ENCODE results near the gene MYL1.

Gene MYL1

GRCh38 chr2:210337159-210337558 lies 22.2 kb upstream of the MYL1 start:
- Histone ChIP-seq H3K4me1 (no peaks in the 10 kb centered on the region), H3K27ac (no peak overlapping the region), H3K4me3 (no peak overlapping the region), H3K36me3 (no peaks in the 10 kb centered on the region), H3K27me3 (no peaks in the 10 kb centered on the region), H3K9me3 (no peaks in the 10 kb centered on the region)
- intact Hi-C loops (cut with DNase I; ENCODE audit: low total_unique reads) = no loop called here
- DNase-seq = no peak
- no peak for TF ChIP-seq CTCF (IDR thresholded peaks at IDR 0.05)

GRCh38 chr2:210324906-210325305 lies 9.9 kb upstream of the MYL1 start:
- no peak for TF ChIP-seq CTCF (IDR thresholded peaks at IDR 0.05)
- H3K27me3 ChIP-seq = no peaks in the 10 kb centered on the region
- H3K4me3 ChIP-seq = no peak overlapping the region
- H3K27ac ChIP-seq = no peak overlapping the region
- DNase-seq = no peak
- no peaks in the 10 kb centered on the region for H3K9me3 ChIP-seq
- intact Hi-C loops (cut with DNase I; ENCODE audit: low total_unique reads) = no loop called here
- no peaks in the 10 kb centered on the region for H3K4me1 ChIP-seq
- no peaks in the 10 kb centered on the region for H3K36me3 ChIP-seq

- Histone ChIP-seq H3K36me3 (no peaks in the 10 kb centered on the region), H3K9me3 (no peaks in the 10 kb centered on the region), H3K27ac (no peak overlapping the region), H3K4me1 (no peaks in the 10 kb centered on the region), H3K27me3 (no peaks in the 10 kb centered on the region), H3K4me3 (no peak overlapping the region)
- no peak for DNase-seq
- intact Hi-C loops (cut with DNase I; ENCODE audit: low total_unique reads) = no loop called here
- TF ChIP-seq CTCF (IDR thresholded peaks at IDR 0.05) = no peak
These were observed 9.5 kb upstream of the MYL1 start for GRCh38 chr2:210324458-210324857.

- H3K27ac ChIP-seq = no peak overlapping the region
- no peak for TF ChIP-seq CTCF (IDR thresholded peaks at IDR 0.05)
- no peak for DNase-seq
- H3K4me1 ChIP-seq = no peaks in the 10 kb centered on the region
- H3K9me3 ChIP-seq = no peaks in the 10 kb centered on the region
- intact Hi-C loops (cut with DNase I; ENCODE audit: low total_unique reads) = no loop called here
- H3K36me3 ChIP-seq = no peaks in the 10 kb centered on the region
- no peak overlapping the region for H3K4me3 ChIP-seq
- no peaks in the 10 kb centered on the region for H3K27me3 ChIP-seq
These were observed 8.0 kb upstream of the MYL1 start for GRCh38 chr2:210323003-210323402.

GRCh38 chr2:210318891-210319290 lies 3.9 kb upstream of the MYL1 start:
- Histone ChIP-seq H3K27me3 (no peaks in the 10 kb centered on the region), H3K9me3 (no peaks in the 10 kb centered on the region), H3K27ac (no peak overlapping the region), H3K4me1 (no peaks in the 10 kb centered on the region), H3K4me3 (no peak overlapping the region), H3K36me3 (no peaks in the 10 kb centered on the region)
- no peak for TF ChIP-seq CTCF (IDR thresholded peaks at IDR 0.05)
- intact Hi-C loops (cut with DNase I; ENCODE audit: low total_unique reads) = no loop called here
- DNase-seq = no peak

- Histone ChIP-seq H3K4me3 (no peak overlapping the region), H3K9me3 (no peaks in the 10 kb centered on the region), H3K4me1 (no peaks in the 10 kb centered on the region), H3K27me3 (no peaks in the 10 kb centered on the region), H3K27ac (no peak overlapping the region), H3K36me3 (no peaks in the 10 kb centered on the region)
- no peak for TF ChIP-seq CTCF (IDR thresholded peaks at IDR 0.05)
- no peak for DNase-seq
- intact Hi-C loops (cut with DNase I; ENCODE audit: low total_unique reads) = no loop called here
These were observed 3.5 kb upstream of the MYL1 start for GRCh38 chr2:210318486-210318885.
